ENCODE results near the gene ECSCR. TPM values are rescaled to one million over a fixed set of nuclear protein-coding genes. Genes with fewer than 3 reads are reported as not detected.

The ECSCR gene
- total and polyA plus RNA-seq, 2 of the 8 experiments (the other 6 are each of a cell fraction or from before 2014, with no cell fraction given) = 2.7 to 7.2 TPM

DNA sequence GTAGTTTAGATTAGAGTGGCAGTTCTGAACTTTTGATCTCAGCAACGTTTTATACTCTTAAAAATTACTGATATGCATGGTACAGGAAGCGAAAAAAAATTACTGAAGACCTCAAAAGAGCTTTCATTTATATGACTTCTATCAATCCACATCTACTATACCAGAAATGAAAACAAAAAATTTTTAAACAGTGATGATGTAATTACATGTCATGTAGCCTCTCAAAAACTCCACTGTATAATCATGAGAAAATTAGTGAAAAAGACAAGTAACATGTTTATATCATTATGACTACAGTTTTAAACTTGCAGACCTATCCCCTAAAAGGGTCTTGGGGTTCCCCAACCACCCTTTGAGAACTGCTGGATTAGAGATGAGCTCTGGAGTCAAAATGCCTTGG is 32.5 kb downstream of the ECSCR start:
- Histone ChIP-seq H2AFZ (ENCODE audit: low read length) (no peak overlapping the region), H4K91ac (replicated peaks; ENCODE audit: insufficient read length, low read length) (no peak overlapping the region), H3K14ac (ENCODE audit: insufficient read length) (no peak overlapping the region), H3K79me1 (ENCODE audit: low read depth, low read length) (no peaks in the 10 kb centered on the region), H3K36me3 (ENCODE audit: control insufficient read depth in 2 of 4, insufficient read depth in 4 of 4, low read length in 3 of 4) (peaks cover 0 to 20% (median 9%) of the 10 kb centered on the region in 4 experiments; a peak in 5 of 8 replicates), H2BK15ac (ENCODE audit: low read length) (no peak overlapping the region), H3K56ac (replicated peaks; ENCODE audit: insufficient read length, low read depth, low read length) (no peak overlapping the region), H3K18ac (ENCODE audit: extremely low read depth, low read length) (no peak overlapping the region), H3K4me1 (replicated peaks in 1 of 4; ENCODE audit: control insufficient read depth in 3 of 4, insufficient read depth in 4 of 4, low read length in 3 of 4) (no peaks in the 10 kb centered on the region), H2BK5ac (ENCODE audit: low read depth, low read length) (no peak overlapping the region), H3K79me2 (ENCODE audit: control insufficient read depth in 1 of 2, insufficient read depth in 2 of 2, low read length in 2 of 2) (no peaks in the 10 kb centered on the region), H3K4me3 (ENCODE audit: extremely low read depth in 1 of 4, insufficient read depth in 2 of 4, low read depth in 3 of 4, low read length in 4 of 4) (no peak overlapping the region), H2AK5ac (ENCODE audit: low read depth, low read length) (no peak overlapping the region), H2BK120ac (replicated peaks; ENCODE audit: low read depth, low read length) (no peak overlapping the region), H4K8ac (ENCODE audit: extremely low read depth, insufficient read depth, low read length) (no peak overlapping the region), H3K27me3 (replicated peaks in 1 of 4; ENCODE audit: control insufficient read depth in 3 of 4, extremely low read depth in 1 of 4, insufficient read depth in 3 of 4, low read length in 3 of 4) (no peaks in the 10 kb centered on the region), H4K20me1 (replicated peaks in 1 of 2; ENCODE audit: control insufficient read depth in 1 of 2, insufficient read depth in 2 of 2, low read length in 2 of 2) (no peaks in the 10 kb centered on the region), H3K27ac (ENCODE audit: low read depth, low read length) (no peak overlapping the region), H3K4me2 (ENCODE audit: insufficient read depth in 1 of 2, low read depth in 2 of 2, low read length in 2 of 2) (no peak overlapping the region), H3K9ac (replicated peaks in 1 of 4; ENCODE audit: extremely low read depth in 1 of 4, low read depth in 3 of 4, low read length in 3 of 4) (no peak overlapping the region), H3K23ac (ENCODE audit: insufficient read length) (no peak overlapping the region), H2BK20ac (ENCODE audit: low read length) (no peak overlapping the region), H2BK12ac (ENCODE audit: low read depth, low read length) (no peak overlapping the region), H3K23me2 (ENCODE audit: low read depth, low read length) (no peaks in the 10 kb centered on the region), H4K5ac (ENCODE audit: insufficient read length, low read depth, low read length) (no peak overlapping the region), H3K4ac (replicated peaks; ENCODE audit: insufficient read length, low read depth, low read length) (no peak overlapping the region), H3K9me3 (ENCODE audit: insufficient read depth in 2 of 2, low read depth in 1 of 2, low read length in 1 of 2) (no peaks in the 10 kb centered on the region)
- WGBS, 2 experiments (ENCODE audit: extremely low coverage in 1 of 2, insufficient coverage in 1 of 2, insufficient read length in 1 of 2, insufficient replicate concordance in 2 of 2, low coverage in 1 of 2, low lambda C conversion rate in 2 of 2, missing lambda C conversion rate in 1 of 2) = 83% methylated on average over 2 of the region's 2 CpGs; no CpG with 5 or more reads in 1 of the 2 experiments
- POLR2A ChIA-PET (ENCODE audit: partially characterized antibody) = interaction anchor here (0.9 to 3.0 kb wide), 3 partner anchors 9 to 64 kb away, joined by 3 to 11 read pairs (median 3); partner anchors contain the start of gene DNAJC18
- CTCF ChIA-PET (ENCODE audit: partially characterized antibody) = interaction anchor here (0.6 to 2.3 kb wide), 8 partner anchors 10 to 158 kb away, joined by 3 to 16 read pairs (median 3); no protein-coding TSS in a partner anchor
- no peak for FAIRE-seq
- no peak for DNase-seq (ENCODE audit: low read depth in 1 of 2, low spot score in 2 of 2)
- no peak for TF ChIP-seq RAD21 (IDR thresholded peaks at IDR 0.05 in 1 of 2, conservative IDR thresholded peaks at IDR 0.05 in 1 of 2; ENCODE audit: low read depth in 2 of 2, low read length in 2 of 2)
- no peak for TF ChIP-seq NRF1 (IDR thresholded peaks at IDR 0.05; ENCODE audit: low read depth, low read length)
- TF ChIP-seq BACH1 (IDR thresholded peaks at IDR 0.05; ENCODE audit: low read length) = no peak
- TF ChIP-seq CTBP2 (IDR thresholded peaks at IDR 0.05; ENCODE audit: borderline replicate concordance, insufficient read depth, insufficient read length, low read length) = no peak
- TF ChIP-seq HDAC2 (IDR thresholded peaks at IDR 0.05; ENCODE audit: borderline replicate concordance in 1 of 2, low read depth in 2 of 2, low read length in 2 of 2) = no peak
